SK-N-SH (cell line): ENCODE measurements around the gene NEGR1.

ENCODE experiments used
- CHD2 ChIP-seq: fragments of 150-350 bp; IDR thresholded peaks from 2 replicates; pipeline ENCODE4 v1.6.1; 2018; ENCODE audit warnings: low read length; ENCODE audit not compliant: partially characterized antibody
- EP300 ChIP-seq, 2 experiments: IDR thresholded peaks; 2 replicates each; pipeline versions ENCODE4 v1.4.0 to v1.6.1; 2012; ENCODE audit warnings: borderline replicate concordance in 1 of 2, low read depth in 1 of 2, low read length in 1 of 2
- EZH2phosphoT487 ChIP-seq: fragments of 200-600 bp; sonication (generic); IDR thresholded peaks from 2 replicates; pipeline ENCODE4 v1.6.1; 2017; ENCODE audit warnings: low read depth, mixed run types, mild to moderate bottlenecking, antibody characterized with exemption, moderate library complexity, borderline replicate concordance
- FOXJ3 ChIP-seq: sonication (generic); formaldehyde crosslinking; IDR thresholded peaks from 2 replicates; pipeline ENCODE4 v1.5.1; 2020; ENCODE audit warnings: mild to moderate bottlenecking, missing genetic modification reagents
- POLR2AphosphoS5 ChIP-seq: IDR thresholded peaks from 2 replicates; pipeline ENCODE4 v1.6.1; 2012; ENCODE audit warnings: low read depth, low read length
- SIN3A ChIP-seq: IDR thresholded peaks from 2 replicates; pipeline ENCODE4 v1.6.1; 2012; ENCODE audit warnings: low read depth, mild to moderate bottlenecking, low read length, moderate library complexity, borderline replicate concordance
- TF ChIP-seq, protein P1 (sequence below): fragments of 200-600 bp; sonication (generic); IDR thresholded peaks from 2 replicates; pipeline ENCODE4 v1.6.1; 2017; ENCODE audit warnings: antibody characterized with exemption, mild to moderate bottlenecking, moderate library complexity
- TF ChIP-seq, protein P2 (sequence below): IDR thresholded peaks from 2 replicates; pipeline ENCODE4 v1.4.0; 2012; ENCODE audit warnings: low read depth

DNA sequence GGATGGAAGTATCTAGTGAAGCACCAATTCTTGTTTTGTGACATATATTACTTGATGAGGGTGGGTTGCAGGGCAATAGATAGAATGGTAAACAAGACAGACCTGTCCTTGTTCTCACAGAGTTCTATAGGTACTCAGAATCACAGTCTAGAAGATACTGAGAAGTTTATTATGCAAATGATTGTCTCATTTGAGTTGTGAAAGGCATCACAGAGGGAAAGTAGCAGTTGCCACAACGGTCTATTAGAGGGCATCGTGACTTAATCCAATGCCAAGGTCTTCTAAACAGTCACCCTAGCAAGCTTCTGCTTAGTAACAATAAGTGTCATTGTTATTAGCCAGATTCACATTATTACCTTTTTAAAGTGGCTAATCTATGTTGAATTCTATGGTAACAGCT is 626.7 kb downstream of the NEGR1 start:
- TF ChIP-seq EZH2phosphoT487 (no peak), FOXJ3 (no peak), CHD2 (no peak), EP300 (IDR thresholded peaks at IDR 0.05; ENCODE audit: borderline replicate concordance in 1 of 2, low read depth in 1 of 2, low read length in 1 of 2) (no peak), POLR2AphosphoS5 (no peak), SIN3A (no peak)
- TF ChIP-seq, protein P1, sequence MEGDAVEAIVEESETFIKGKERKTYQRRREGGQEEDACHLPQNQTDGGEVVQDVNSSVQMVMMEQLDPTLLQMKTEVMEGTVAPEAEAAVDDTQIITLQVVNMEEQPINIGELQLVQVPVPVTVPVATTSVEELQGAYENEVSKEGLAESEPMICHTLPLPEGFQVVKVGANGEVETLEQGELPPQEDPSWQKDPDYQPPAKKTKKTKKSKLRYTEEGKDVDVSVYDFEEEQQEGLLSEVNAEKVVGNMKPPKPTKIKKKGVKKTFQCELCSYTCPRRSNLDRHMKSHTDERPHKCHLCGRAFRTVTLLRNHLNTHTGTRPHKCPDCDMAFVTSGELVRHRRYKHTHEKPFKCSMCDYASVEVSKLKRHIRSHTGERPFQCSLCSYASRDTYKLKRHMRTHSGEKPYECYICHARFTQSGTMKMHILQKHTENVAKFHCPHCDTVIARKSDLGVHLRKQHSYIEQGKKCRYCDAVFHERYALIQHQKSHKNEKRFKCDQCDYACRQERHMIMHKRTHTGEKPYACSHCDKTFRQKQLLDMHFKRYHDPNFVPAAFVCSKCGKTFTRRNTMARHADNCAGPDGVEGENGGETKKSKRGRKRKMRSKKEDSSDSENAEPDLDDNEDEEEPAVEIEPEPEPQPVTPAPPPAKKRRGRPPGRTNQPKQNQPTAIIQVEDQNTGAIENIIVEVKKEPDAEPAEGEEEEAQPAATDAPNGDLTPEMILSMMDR: no peak
- TF ChIP-seq, protein P2, sequence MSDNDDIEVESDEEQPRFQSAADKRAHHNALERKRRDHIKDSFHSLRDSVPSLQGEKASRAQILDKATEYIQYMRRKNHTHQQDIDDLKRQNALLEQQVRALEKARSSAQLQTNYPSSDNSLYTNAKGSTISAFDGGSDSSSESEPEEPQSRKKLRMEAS: no peak
